ENCODE results near the gene BHLHE40. TPM values are rescaled to one million over a fixed set of nuclear protein-coding genes. Genes with fewer than 3 reads are reported as not detected.

BHLHE40 gene
- total and polyA plus RNA-seq, 2 of the 8 experiments (the other 6 are each of a cell fraction or from before 2014, with no cell fraction given) = 1.5 to 2.2 TPM

DNA sequence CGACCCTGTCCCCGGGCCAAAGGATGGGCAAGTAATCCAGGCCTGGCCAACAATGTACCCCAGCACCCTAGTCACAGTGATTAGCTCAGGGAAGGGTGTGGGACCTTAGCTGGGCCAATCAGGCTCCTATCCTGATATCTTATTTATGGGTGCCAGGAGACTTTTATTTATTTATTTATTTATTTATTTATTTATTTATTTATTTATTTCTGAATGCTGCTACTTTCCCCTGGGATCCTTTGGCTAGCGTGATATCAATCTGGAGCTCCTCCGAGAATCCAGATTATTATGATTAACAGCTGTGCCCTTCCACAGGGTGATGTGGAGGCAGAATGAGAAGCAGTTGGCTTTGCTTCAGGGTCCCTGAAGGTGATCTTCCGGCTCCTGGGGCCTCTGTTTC lies 32.2 kb upstream of the BHLHE40 start:
- no peak overlapping the region for H3K23ac ChIP-seq (ENCODE audit: insufficient read length)
- no peak overlapping the region for H2AK5ac ChIP-seq (ENCODE audit: low read depth, low read length)
- H3K23me2 ChIP-seq (ENCODE audit: low read depth, low read length) = no peaks in the 10 kb centered on the region
- TF ChIP-seq GABPA (IDR thresholded peaks at IDR 0.05; ENCODE audit: borderline replicate concordance, insufficient read depth, low read length) (no peak), BCL11A (IDR thresholded peaks at IDR 0.05; ENCODE audit: low read depth in 2 of 2, low read length in 2 of 2) (no peak), EP300 (IDR thresholded peaks at IDR 0.05; ENCODE audit: borderline replicate concordance in 1 of 2, low read depth in 2 of 2, low read length in 2 of 2) (no peak), NRF1 (IDR thresholded peaks at IDR 0.05; ENCODE audit: low read depth, low read length) (no peak), KDM5A (IDR thresholded peaks at IDR 0.05; ENCODE audit: low read length) (no peak), KDM4A (IDR thresholded peaks at IDR 0.05; ENCODE audit: low read depth, low read length, severe bottlenecking) (no peak)
- no peak overlapping the region for H3K27ac ChIP-seq (ENCODE audit: low read depth, low read length)
- no peak overlapping the region for H2BK20ac ChIP-seq (ENCODE audit: low read length)
- no peaks in the 10 kb centered on the region for H3K79me1 ChIP-seq (ENCODE audit: low read depth, low read length)
- H4K5ac ChIP-seq (ENCODE audit: insufficient read length, low read depth, low read length) = no peak overlapping the region
- no peaks in the 10 kb centered on the region for H4K20me1 ChIP-seq (replicated peaks in 1 of 2; ENCODE audit: control insufficient read depth in 1 of 2, insufficient read depth in 2 of 2, low read length in 2 of 2)
- H4K91ac ChIP-seq (replicated peaks; ENCODE audit: insufficient read length, low read length) = no peak overlapping the region
- no peaks in the 10 kb centered on the region for H3K9me3 ChIP-seq (ENCODE audit: insufficient read depth in 2 of 2, low read depth in 1 of 2, low read length in 1 of 2)
- H3K14ac ChIP-seq (ENCODE audit: insufficient read length) = no peak overlapping the region
- no peak overlapping the region for H3K4ac ChIP-seq (replicated peaks; ENCODE audit: insufficient read length, low read depth, low read length)
- no peak overlapping the region for H2BK120ac ChIP-seq (replicated peaks; ENCODE audit: low read depth, low read length)
- no peak overlapping the region for H3K56ac ChIP-seq (replicated peaks; ENCODE audit: insufficient read length, low read depth, low read length)
- CTCF ChIA-PET (ENCODE audit: partially characterized antibody) = interaction anchor here (0.9 to 2.3 kb wide), 3 partner anchors 18 to 226 kb away, joined by 3 to 6 read pairs (median 4); no protein-coding TSS in a partner anchor
- H2BK12ac ChIP-seq (ENCODE audit: low read depth, low read length) = no peak overlapping the region
- no peaks in the 10 kb centered on the region for H3K27me3 ChIP-seq (replicated peaks in 1 of 4; ENCODE audit: control insufficient read depth in 3 of 4, extremely low read depth in 1 of 4, insufficient read depth in 3 of 4, low read length in 3 of 4)
- no peaks in the 10 kb centered on the region for H3K36me3 ChIP-seq (ENCODE audit: control insufficient read depth in 2 of 4, insufficient read depth in 4 of 4, low read length in 3 of 4)
- no peak overlapping the region for H3K18ac ChIP-seq (ENCODE audit: extremely low read depth, low read length)
- no peaks in the 10 kb centered on the region for H3K79me2 ChIP-seq (ENCODE audit: control insufficient read depth in 1 of 2, insufficient read depth in 2 of 2, low read length in 2 of 2)
- no peak overlapping the region for H3K9ac ChIP-seq (replicated peaks in 1 of 4; ENCODE audit: extremely low read depth in 1 of 4, low read depth in 3 of 4, low read length in 3 of 4)
- FAIRE-seq (no peak), DNase-seq (ENCODE audit: low read depth in 1 of 2, low spot score in 2 of 2) (no peak)
- 91% methylated on average over 5 of the region's 5 CpGs; no CpG with 5 or more reads in 1 of the 2 experiments for WGBS, 2 experiments (ENCODE audit: extremely low coverage in 1 of 2, insufficient coverage in 1 of 2, insufficient read length in 1 of 2, insufficient replicate concordance in 2 of 2, low coverage in 1 of 2, low lambda C conversion rate in 2 of 2, missing lambda C conversion rate in 1 of 2)
- H2BK15ac ChIP-seq (ENCODE audit: low read length) = no peak overlapping the region
- H4K8ac ChIP-seq (ENCODE audit: extremely low read depth, insufficient read depth, low read length) = no peak overlapping the region
- H3K4me3 ChIP-seq (ENCODE audit: extremely low read depth in 1 of 4, insufficient read depth in 2 of 4, low read depth in 3 of 4, low read length in 4 of 4) = no peak overlapping the region
- H2BK5ac ChIP-seq (ENCODE audit: low read depth, low read length) = no peak overlapping the region
- H3K4me1 ChIP-seq (replicated peaks in 1 of 4; ENCODE audit: control insufficient read depth in 3 of 4, insufficient read depth in 4 of 4, low read length in 3 of 4) = peaks cover 0 to 3% (median 0%) of the 10 kb centered on the region in 4 experiments; a peak in 1 of 7 replicates
- POLR2A ChIA-PET (ENCODE audit: partially characterized antibody) = interaction anchor here (0.5 kb wide), 1 partner anchor 66 kb away, joined by 3 read pairs; no protein-coding TSS in a partner anchor
- no peak overlapping the region for H3K4me2 ChIP-seq (ENCODE audit: insufficient read depth in 1 of 2, low read depth in 2 of 2, low read length in 2 of 2)
- no peak overlapping the region for H2AFZ ChIP-seq (ENCODE audit: low read length)
